Immature natural killer cell (primary cell): ENCODE results near the gene MUTYH. TPM values are rescaled to one million over a fixed set of nuclear protein-coding genes. Genes with fewer than 3 reads are reported as not detected.
"Not testable (repeated sequence)": the region's sequence is repeated elsewhere in the genome, so short reads cannot be mapped to it uniquely, and the experiment has no call there.

ENCODE experiments used
- DNase-seq, 3 donors: peaks; one replicate each; pipeline ENCODE4 v3.0.0; 2022; ENCODE audit warnings: mixed read lengths in 1 of 3
- H3K27ac Mint-ChIP-seq, 6 donors: one replicate each; pipeline ENCODE4 v1.8.0; 2020; ENCODE audit warnings: mixed read lengths in 6 of 6, mild to moderate bottlenecking in 5 of 6, inconsistent platforms in 4 of 6, moderate library complexity in 3 of 6
- H3K27me3 Mint-ChIP-seq, 3 donors: one replicate each; pipeline ENCODE4 v1.8.0; 2020 to 2021; ENCODE audit warnings: low read depth in 3 of 3, mild to moderate bottlenecking in 3 of 3, mixed read lengths in 3 of 3, moderate library complexity in 3 of 3, inconsistent platforms in 1 of 3
- H3K36me3 Mint-ChIP-seq, 3 donors: one replicate each; pipeline ENCODE4 v1.8.0; 2020; ENCODE audit warnings: mixed read lengths in 3 of 3, inconsistent platforms in 2 of 3, mild to moderate bottlenecking in 2 of 3
- H3K4me1 Mint-ChIP-seq, 2 donors: one replicate each; pipeline ENCODE4 v1.8.0; 2020; ENCODE audit warnings: inconsistent platforms in 2 of 2, mild to moderate bottlenecking in 2 of 2, mixed read lengths in 2 of 2, moderate library complexity in 1 of 2
- H3K4me3 Mint-ChIP-seq, 5 donors: one replicate each; pipeline ENCODE4 v1.8.0; 2020; ENCODE audit warnings: mild to moderate bottlenecking in 5 of 5, mixed read lengths in 5 of 5, inconsistent platforms in 3 of 5, moderate library complexity in 3 of 5
- H3K9me3 Mint-ChIP-seq, 6 donors: one replicate each; pipeline ENCODE4 v1.8.0; 2020; ENCODE audit warnings: mild to moderate bottlenecking in 6 of 6, mixed read lengths in 6 of 6, inconsistent platforms in 4 of 6, moderate library complexity in 3 of 6
- polyA plus RNA-seq, 3 donors: library from polyadenylated mRNA; unstranded; fragments of 300-500 nt; fragmentation: Illumina TruSeq; gene quantifications; one replicate each; pipeline ENCODE4 v1.2.3, GENCODE V29; 2021

MUTYH gene
- polyA plus RNA-seq, 3 donors from 2014 or later = 9.5 to 13.9 (median 11.3) TPM

DNA sequence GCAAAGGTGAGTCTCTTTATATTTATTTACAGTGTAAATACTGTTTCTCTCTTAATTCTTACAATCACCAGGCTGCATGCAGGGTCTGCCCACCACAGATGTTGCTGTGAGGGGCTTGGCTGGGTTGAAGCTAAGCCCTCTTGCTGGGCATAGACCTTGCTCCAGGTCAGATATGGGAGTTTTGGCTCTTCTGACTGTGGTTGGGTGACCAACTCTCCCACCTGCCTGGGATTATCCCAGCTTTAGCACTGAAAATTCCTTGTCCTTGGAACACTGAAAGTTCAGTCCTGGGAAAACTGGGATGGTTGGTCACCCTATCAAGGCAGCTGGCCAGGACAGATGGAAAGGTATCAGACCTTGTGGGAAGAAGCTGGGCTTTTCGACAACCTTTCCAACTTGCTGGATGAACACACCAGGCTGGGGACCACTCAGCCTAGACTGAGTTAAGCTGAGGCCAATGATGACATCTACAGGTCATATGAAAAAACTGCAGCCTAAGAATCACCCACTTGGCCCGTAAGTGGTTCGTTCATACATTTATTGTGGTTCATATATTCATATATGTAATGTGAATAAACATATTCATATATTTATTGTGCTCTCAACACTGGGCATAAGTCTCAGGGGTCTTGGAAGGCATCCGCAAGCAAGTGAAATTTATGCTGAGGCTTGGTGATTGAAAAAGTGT, 40.1 kb downstream of the MUTYH start:
- Mint-ChIP-seq H3K27me3 (peaks cover 0 to 2% (median 0%) of the 10 kb centered on the region in 3 donors), H3K36me3 (no peaks in the 10 kb centered on the region), H3K9me3 (no peaks in the 10 kb centered on the region), H3K4me1 (peaks cover 12 to 24% of the 10 kb centered on the region in 2 donors), H3K27ac (peak overlapping the region in 1 of 6 donors; percentile 18), H3K4me3 (peak overlapping the region in 1 of 5 donors; percentile 31)
- peak; percentile 40 to 55 (median 49) for DNase-seq

DNA sequence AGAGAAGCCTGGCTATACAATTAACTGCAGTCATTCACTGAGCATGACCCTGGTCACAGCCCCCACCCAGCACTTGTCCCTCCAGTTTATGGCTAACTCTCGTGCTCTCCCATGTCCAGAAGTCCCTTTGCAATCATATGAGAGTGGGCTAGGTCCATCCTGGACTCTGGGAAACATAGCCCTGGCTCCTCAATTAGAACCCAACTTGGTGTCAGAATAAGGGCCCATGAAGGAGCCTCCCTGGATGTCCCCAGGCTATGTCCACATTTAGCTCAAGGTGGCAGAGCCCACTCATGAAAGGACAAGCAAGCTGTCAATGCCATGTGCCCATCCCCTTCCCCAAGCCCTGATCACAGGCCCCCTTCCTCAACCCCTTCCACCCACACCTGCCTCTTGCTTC, 40.9 kb downstream of the MUTYH start:
- Mint-ChIP-seq H3K27me3 (peaks cover 0 to 4% (median 0%) of the 10 kb centered on the region in 3 donors), H3K27ac (no peak overlapping the region), H3K4me3 (no peak overlapping the region), H3K9me3 (no peaks in the 10 kb centered on the region), H3K4me1 (peaks cover 6 to 15% of the 10 kb centered on the region in 2 donors), H3K36me3 (no peaks in the 10 kb centered on the region)
- DNase-seq = no peak

GRCh38 chr1:45297666-45298356, 42.4 kb downstream of the MUTYH start:
- H3K4me3 Mint-ChIP-seq = no peak overlapping the region
- H3K27ac Mint-ChIP-seq = no peak overlapping the region
- peaks cover 0 to 11% of the 10 kb centered on the region in 2 donors for H3K4me1 Mint-ChIP-seq
- peaks cover 0 to 6% (median 0%) of the 10 kb centered on the region in 3 donors for H3K27me3 Mint-ChIP-seq
- no peaks in the 10 kb centered on the region for H3K9me3 Mint-ChIP-seq
- DNase-seq = no peak
- no peaks in the 10 kb centered on the region for H3K36me3 Mint-ChIP-seq

DNA sequence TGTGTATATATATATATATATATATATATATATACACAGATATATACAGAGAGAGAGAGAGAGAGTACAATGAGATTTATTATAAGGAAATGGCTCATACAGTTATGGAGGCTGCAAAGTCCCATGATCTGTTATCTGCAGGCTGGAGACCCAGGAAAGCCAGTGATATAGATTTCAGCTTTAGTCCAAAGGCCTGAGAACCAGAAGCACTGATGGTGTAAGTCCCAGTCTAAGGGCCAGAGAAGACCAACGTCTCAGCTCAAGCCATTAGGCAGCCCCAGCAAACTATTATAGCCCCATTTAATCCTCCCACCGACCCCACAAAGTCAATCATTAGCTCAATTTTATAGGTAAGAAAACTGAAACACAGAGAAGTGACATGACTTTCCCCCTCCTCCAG, 48.5 kb downstream of the MUTYH start:
- no peak overlapping the region for H3K27ac Mint-ChIP-seq
- H3K9me3 Mint-ChIP-seq = no peaks in the 10 kb centered on the region
- no peaks in the 10 kb centered on the region for H3K36me3 Mint-ChIP-seq
- DNase-seq = no peak
- H3K4me3 Mint-ChIP-seq = no peak overlapping the region
- H3K4me1 Mint-ChIP-seq = no peaks in the 10 kb centered on the region
- peaks cover 0 to 6% (median 5%) of the 10 kb centered on the region in 3 donors for H3K27me3 Mint-ChIP-seq

DNA sequence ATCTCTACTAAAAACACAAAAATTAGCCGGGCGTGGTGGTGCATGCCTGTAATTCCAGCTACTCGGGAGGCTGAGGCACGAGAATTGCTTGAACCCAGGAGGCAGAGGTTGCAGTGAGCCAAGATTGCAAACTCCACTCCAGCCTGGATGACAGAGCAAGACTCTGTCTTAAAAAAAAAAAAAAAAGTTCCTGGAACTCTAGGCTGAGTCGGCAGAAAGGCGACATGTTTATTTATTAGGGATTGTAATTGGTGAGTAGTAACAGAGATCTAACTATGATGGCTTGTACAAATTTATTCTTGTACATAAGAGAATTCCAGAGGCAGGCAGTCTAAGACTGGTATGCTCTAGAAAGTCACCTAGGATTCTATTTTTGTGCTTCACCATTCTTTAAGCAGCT, 49.2 kb downstream of the MUTYH start:
- H3K27me3 Mint-ChIP-seq, DNase-seq, H3K27ac Mint-ChIP-seq, H3K4me1 Mint-ChIP-seq, H3K4me3 Mint-ChIP-seq, H3K9me3 Mint-ChIP-seq, H3K36me3 Mint-ChIP-seq: not testable (repeated sequence)

DNA sequence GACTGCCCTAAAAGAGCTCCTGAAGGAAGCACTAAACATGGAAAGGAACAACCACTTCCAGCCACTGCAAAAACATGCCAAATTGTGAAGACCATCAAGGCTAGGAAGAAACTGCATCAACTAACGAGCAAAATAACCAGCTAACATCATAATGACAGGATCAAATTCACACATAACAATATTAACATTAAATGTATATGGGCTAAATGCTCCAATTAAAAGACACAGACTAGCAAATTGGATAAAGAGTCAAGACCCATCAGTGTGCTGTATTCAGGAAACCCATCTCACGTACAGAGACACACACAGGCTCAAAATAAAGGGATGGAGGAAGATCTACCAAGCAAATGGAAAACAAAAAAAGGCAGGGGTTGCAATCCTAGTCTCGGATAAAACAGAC, 53.7 kb downstream of the MUTYH start:
- DNase-seq, H3K27ac Mint-ChIP-seq, H3K36me3 Mint-ChIP-seq, H3K9me3 Mint-ChIP-seq, H3K4me1 Mint-ChIP-seq, H3K4me3 Mint-ChIP-seq: not testable (repeated sequence)
- H3K27me3 Mint-ChIP-seq = peaks cover 0 to 13% (median 5%) of the 10 kb centered on the region in 3 donors

DNA sequence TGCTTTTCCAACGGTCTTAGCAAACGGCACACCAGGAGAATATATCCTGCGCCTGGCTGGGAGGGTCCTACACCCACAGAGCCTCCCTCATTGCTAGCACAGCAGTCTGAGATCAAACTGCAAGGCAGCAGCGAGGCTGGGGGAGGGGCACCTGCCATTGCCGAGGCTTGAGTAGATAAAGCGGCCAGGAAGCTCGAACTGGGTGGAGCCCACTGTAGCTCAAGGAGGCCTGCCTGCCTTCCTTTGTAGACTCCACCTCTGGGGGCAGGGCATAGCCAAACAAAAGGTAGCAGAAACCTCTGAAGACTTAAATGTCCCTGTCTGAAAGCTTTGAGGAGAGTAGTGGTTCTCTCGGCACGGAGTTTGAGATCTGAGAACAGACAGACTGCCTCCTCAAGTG, 55.4 kb downstream of the MUTYH start:
- not testable (repeated sequence) for H3K27ac Mint-ChIP-seq, H3K4me1 Mint-ChIP-seq, DNase-seq, H3K9me3 Mint-ChIP-seq, H3K36me3 Mint-ChIP-seq, H3K4me3 Mint-ChIP-seq
- peaks cover 0 to 16% (median 5%) of the 10 kb centered on the region in 3 donors for H3K27me3 Mint-ChIP-seq

DNA sequence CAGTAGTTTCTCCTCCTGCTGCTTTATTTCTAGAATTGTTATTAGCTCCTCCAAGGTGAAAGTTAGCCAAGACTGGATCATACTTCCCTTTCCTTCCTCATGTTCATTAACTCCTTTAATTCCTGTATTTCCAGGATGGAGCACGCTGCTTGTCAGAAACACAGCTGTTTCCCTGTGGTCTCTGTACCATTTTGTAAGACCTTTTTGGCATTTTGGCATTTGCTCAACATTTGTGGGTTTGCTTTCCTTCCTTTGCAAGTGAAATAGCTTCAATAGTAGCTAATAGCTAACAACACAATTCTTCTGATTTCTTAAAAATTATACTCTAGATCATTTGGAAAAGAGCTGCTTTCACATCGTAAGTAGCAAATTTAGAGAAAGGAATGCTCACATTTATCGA, 57.9 kb downstream of the MUTYH start:
- peaks cover 0 to 3% (median 0%) of the 10 kb centered on the region in 3 donors for H3K36me3 Mint-ChIP-seq
- no peak overlapping the region for H3K4me3 Mint-ChIP-seq
- H3K27ac Mint-ChIP-seq = no peak overlapping the region
- peaks cover 0 to 18% (median 8%) of the 10 kb centered on the region in 3 donors for H3K27me3 Mint-ChIP-seq
- DNase-seq = no peak
- H3K4me1 Mint-ChIP-seq = no peaks in the 10 kb centered on the region
- no peaks in the 10 kb centered on the region for H3K9me3 Mint-ChIP-seq

Other genes with a start within 250 kb of the MUTYH start
- under 1 TPM in 2 of 3 donors, not detected in 1; 0.16 to 0.17 TPM for gene ZSWIM5, start 133.8 kb downstream of the MUTYH start, polyA plus RNA-seq
- gene HPDL, start 13.5 kb downstream of the MUTYH start, polyA plus RNA-seq = 1 to 10 TPM in 2 of 3 donors, under 1 TPM in 1; 0.90 to 2.2 (median 1.1) TPM
- 10 to 100 TPM in 2 of 3 donors, 1 to 10 TPM in 1; 9.4 to 13.3 (median 10.4) TPM for gene TOE1, start 270 bp downstream of the MUTYH start, polyA plus RNA-seq
- 1 to 10 TPM in 2 of 3 donors, not detected in 1; 1.8 to 3.3 TPM for gene TESK2, start 150.7 kb upstream of the MUTYH start, polyA plus RNA-seq
- gene CCDC163, start 159.6 kb upstream of the MUTYH start, polyA plus RNA-seq = 1 to 10 TPM; 3.6 to 5.3 (median 4.1) TPM
- gene MMACHC, start 159.9 kb upstream of the MUTYH start, polyA plus RNA-seq = 1 to 10 TPM in 1 of 3 donors, under 1 TPM in 1, not detected in 1; 0.41 to 2.0 TPM
- gene PRDX1, start 181.4 kb upstream of the MUTYH start, polyA plus RNA-seq = 100 to 1,000 TPM in 2 of 3 donors, 10 to 100 TPM in 1; 84.0 to 112 (median 112) TPM
- 100 to 1,000 TPM in 1 of 3 donors, 10 to 100 TPM in 2; 89.1 to 133 (median 94.6) TPM for gene AKR1A1, start 210.4 kb upstream of the MUTYH start, polyA plus RNA-seq
- 10 to 100 TPM; 33.7 to 78.0 (median 67.9) TPM for gene NASP, start 243.6 kb upstream of the MUTYH start, polyA plus RNA-seq